Astrocyte of the cerebellum (primary cell): Measurements from ENCODE around the gene TMTC2.

Source experiments
- DNase-seq: peaks from one replicate; pipeline ENCODE4 v3.0.0-alpha.2; 2011; ENCODE audit warnings: low read depth
- H3K4me3 ChIP-seq: 2 replicates; pipeline ENCODE4 v1.5.1; 2011; ENCODE audit warnings: mild to moderate bottlenecking, low read depth, low read length, moderate library complexity
- CTCF ChIP-seq: IDR thresholded peaks from 2 replicates; pipeline ENCODE4 v1.5.1; 2012; ENCODE audit warnings: low read length, low read depth, moderate library complexity, mild to moderate bottlenecking; ENCODE audit errors: missing control alignments
- in situ Hi-C: cut with HindIII; loops from 2 replicates; pipeline ENCODE4 v1.10.0; 2017; ENCODE audit warnings: low sequenced_read_pairs

The TMTC2 gene

GRCh38 chr12:82867762-82868500 is 181.2 kb downstream of the TMTC2 start:
- in situ Hi-C loops = no loop called here
- H3K4me3 ChIP-seq = no peak overlapping the region
- TF ChIP-seq CTCF = no peak
- DNase-seq = no peak

GRCh38 chr12:82870771-82871377 is 184.2 kb downstream of the TMTC2 start:
- no peak overlapping the region for H3K4me3 ChIP-seq
- no peak for TF ChIP-seq CTCF
- in situ Hi-C loops = no loop called here
- no peak for DNase-seq

GRCh38 chr12:82872088-82872487 is 185.4 kb downstream of the TMTC2 start:
- in situ Hi-C loops = no loop called here
- no peak overlapping the region for H3K4me3 ChIP-seq
- DNase-seq = no peak
- no peak for TF ChIP-seq CTCF

- no peak for TF ChIP-seq CTCF
- in situ Hi-C loops = no loop called here
- no peak overlapping the region for H3K4me3 ChIP-seq
- DNase-seq = no peak
Measured at GRCh38 chr12:82873309-82873708, 186.6 kb downstream of the TMTC2 start.

GRCh38 chr12:82873951-82874350 is 187.2 kb downstream of the TMTC2 start:
- no peak overlapping the region for H3K4me3 ChIP-seq
- DNase-seq = no peak
- no peak for TF ChIP-seq CTCF
- in situ Hi-C loops = no loop called here

GRCh38 chr12:82874945-82875344 is 188.2 kb downstream of the TMTC2 start:
- no peak for TF ChIP-seq CTCF

More at GRCh38 chr12:82874945-82875344, 188.2 kb downstream of the TMTC2 start:
- DNase-seq = no peak
- H3K4me3 ChIP-seq = no peak overlapping the region
- in situ Hi-C loops = no loop called here
